ENCODE results near the gene ACO2.

- TF ChIP-seq CTCF (IDR thresholded peaks at IDR 0.05) (no peak), POLR2A (IDR thresholded peaks at IDR 0.05) (no peak)
Measured at GRCh38 chr22:41537203-41537602, 68.3 kb downstream of the ACO2 start.
